ENCODE measurements around the gene EPB41L2.
"Not testable (repeated sequence)": the region's sequence is repeated elsewhere in the genome, so short reads cannot be mapped to it uniquely, and the experiment has no call there.

EPB41L2 gene

DNA sequence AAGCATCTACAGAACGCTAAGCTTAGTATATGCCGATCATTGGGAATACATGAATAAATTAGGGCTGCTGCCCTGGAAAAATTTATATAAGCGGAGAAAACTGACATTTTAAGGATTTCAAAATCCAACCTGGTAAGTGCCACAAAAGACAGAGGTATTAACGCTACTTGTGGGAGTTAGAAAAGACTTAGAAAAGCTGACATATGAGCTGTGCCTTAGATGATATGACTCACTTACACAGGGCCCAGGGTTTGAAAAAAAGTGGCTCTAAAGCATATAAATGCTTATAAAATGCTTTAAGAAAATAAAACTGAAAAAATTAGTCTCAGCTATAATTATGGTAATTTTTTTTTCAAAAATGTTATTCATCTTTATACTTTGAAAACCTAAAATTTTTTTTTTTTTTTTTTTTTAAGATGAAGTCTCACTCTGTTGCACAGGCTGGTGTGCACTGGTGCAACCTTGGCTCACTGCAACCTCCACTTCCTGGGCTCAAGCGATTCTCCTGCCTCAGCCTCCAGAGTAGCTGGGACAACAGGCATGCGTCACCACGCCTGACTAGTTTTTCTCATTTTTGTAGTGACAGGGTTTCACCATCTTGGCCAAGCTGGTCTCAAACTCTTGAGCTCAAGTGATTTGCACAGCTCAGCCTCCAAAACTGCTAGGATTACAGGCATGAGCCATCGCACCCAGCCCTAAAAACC, 25.7 kb downstream of the EPB41L2 start:
- DNase-seq (ENCODE audit: low read depth in 2 of 3, low spot score in 2 of 3), result no peak

DNA sequence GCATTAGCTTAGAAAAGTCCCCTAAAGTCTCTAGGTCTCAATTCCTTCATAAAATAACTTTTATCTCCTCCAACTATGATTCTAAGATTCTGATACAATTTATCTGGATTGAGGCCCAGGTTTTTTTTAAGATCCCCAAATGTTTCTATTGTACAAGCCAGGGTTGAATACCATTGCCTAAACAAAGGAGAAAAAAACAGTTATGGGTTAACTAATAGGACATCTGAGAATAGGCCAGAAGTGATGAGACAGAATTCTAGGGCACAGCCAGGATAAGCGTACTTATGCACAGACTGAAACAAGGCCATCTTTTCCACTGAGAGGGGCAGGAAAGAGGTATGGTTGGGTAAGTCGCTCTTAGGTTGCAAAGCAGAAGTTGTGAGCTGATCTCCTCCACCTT, 26.4 kb downstream of the EPB41L2 start:
- DNase-seq (ENCODE audit: low read depth in 2 of 3, low spot score in 2 of 3), result no peak

DNA sequence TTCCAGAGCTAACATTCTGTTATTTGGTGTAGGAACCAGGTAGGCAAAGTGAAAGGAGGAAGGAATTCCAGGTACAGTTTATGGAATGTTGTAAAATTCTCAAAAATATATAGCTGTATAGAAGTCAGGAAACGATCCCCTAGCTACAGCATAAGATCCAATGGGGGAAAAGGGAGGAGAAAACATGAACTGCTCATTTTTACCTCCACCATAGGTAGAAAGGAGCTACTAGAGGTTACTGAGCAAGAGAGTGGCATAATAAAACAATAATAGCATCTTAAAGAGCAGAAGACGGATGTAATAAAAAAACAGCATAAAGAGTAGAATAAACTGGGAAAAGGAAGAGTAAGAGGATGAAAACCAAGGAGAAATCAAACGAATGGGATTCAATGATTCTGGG, 26.9 kb downstream of the EPB41L2 start:
- DNase-seq (ENCODE audit: low read depth in 2 of 3, low spot score in 2 of 3), result no peak

DNA sequence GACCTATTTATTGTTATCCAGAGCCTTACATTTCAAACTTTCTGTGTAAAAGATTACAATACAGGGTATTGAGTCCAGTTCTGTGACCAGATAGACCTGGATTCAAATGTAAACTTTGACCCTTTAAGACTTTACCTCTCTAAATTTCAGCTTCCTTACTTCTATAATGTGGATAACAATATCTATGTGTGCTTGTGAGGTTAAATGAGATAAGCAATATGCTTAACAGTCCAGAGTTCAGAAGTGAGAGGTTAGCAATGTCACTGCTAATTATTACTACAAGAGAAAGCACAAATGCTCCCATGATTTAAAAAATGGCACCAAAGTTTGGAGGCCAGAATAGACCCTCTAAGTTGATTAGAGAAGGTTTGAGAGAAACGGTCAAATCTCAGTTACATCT, 27.5 kb downstream of the EPB41L2 start:
- no peak for DNase-seq (ENCODE audit: low read depth in 2 of 3, low spot score in 2 of 3)

GRCh38 chr6:131033631-131034030, 29.4 kb downstream of the EPB41L2 start:
- no peak for DNase-seq (ENCODE audit: low read depth in 2 of 3, low spot score in 2 of 3)

GRCh38 chr6:131029626-131030297, 33.3 kb downstream of the EPB41L2 start:
- DNase-seq (ENCODE audit: low read depth in 2 of 3, low spot score in 2 of 3), result no peak

DNA sequence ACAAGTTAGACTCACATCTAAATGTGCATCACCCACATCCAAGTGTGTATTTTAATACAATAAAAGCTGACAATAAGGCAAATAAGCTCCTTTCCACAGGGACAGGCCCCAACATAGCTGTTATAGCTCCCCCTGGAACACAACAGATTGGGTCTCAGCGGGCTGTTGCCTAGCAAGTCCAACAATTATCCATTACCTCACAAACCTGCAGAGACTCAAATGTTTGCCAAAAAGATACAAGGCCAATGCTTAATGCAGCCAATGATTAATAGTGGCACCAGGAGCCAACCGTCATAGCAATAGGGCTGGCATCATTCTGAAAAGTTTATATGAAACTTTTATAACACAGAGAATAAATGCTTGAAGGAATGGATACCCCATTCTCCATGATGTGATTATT, 35.7 kb downstream of the EPB41L2 start:
- DNase-seq (ENCODE audit: low read depth in 2 of 3, low spot score in 2 of 3), result no peak

DNA sequence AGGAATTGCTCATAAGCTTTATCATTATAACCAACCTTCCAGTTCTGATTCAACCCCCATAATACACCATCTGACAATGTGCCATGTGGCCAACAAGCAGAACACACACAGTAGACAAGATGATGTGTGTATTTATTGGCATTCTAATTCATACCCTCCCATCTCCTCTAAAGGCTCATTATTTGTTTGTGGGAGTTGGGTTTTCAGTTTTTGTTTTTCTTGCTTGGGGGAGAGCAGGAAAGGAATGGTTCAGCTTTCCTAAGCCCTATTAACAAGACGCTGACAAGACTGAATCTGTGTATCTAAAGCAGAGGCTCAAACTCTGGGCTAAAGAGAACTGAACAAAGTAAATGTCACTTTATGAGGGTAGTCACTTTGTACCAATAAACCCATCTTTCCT, 36.8 kb downstream of the EPB41L2 start:
- DNase-seq (ENCODE audit: low read depth in 2 of 3, low spot score in 2 of 3), result no peak

DNA sequence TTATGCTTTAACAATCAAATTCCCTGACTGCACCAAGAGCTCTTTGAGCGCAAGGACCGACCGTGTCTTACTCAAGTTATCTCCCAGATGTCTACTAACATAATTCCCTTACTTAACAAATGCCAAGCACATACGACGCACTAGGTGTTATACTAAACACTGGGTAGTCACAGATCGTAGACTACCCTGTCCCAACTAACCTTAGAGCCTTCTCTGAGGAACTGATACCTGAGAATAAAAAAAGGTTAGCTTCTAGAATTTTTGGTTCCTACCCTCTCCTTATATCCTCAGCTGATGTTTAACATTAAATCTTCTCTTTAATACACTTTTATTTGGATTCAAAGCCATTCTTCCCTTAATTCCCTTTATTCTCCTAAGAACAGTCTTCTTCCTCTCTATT, 38.5 kb downstream of the EPB41L2 start:
- DNase-seq (ENCODE audit: low read depth in 2 of 3, low spot score in 2 of 3), result no peak

DNA sequence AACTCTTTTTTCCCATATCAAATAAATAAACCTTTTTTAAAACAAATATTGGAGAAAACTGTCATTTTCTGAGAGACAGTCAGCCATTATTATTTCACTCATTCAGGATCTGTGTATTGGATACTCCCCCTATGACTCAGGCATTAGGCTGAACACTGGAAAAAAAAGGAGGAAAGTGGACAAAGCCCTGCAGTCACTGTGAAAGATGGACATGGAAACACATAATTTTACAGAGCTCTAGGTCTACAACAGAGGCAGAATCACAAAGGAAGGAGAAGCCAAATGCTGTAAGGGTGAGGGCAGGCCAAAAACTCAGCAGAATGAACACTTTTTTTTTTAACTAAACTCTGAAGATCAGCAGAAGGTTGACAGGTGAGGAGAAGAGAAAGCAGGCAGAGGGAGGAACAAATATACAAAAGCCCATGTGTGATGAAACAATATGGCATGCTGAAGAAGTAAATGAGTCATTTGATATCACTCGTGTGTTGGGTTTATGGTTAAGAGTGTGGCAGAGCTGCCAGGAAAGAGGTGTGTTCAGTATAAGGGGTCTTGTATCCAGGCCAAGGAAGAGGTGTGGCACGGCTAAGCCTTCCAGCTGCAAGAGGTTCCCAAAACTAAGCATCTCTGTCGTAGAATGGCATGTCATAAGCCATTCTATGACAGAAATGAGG, 39.1 kb downstream of the EPB41L2 start:
- no peak for DNase-seq (ENCODE audit: low read depth in 2 of 3, low spot score in 2 of 3)

- no peak for DNase-seq (ENCODE audit: low read depth in 2 of 3, low spot score in 2 of 3)
Observed at GRCh38 chr6:131022691-131023090, 40.4 kb downstream of the EPB41L2 start.

GRCh38 chr6:131017962-131018361, 45.1 kb downstream of the EPB41L2 start:
- no peak for DNase-seq (ENCODE audit: low read depth in 2 of 3, low spot score in 2 of 3)

- DNase-seq (ENCODE audit: low read depth in 2 of 3, low spot score in 2 of 3), result no peak
Observed at GRCh38 chr6:131015630-131016263, 47.3 kb downstream of the EPB41L2 start.

- no peak for DNase-seq (ENCODE audit: low read depth in 2 of 3, low spot score in 2 of 3)
Observed at GRCh38 chr6:131015025-131015591, 47.9 kb downstream of the EPB41L2 start.

DNA sequence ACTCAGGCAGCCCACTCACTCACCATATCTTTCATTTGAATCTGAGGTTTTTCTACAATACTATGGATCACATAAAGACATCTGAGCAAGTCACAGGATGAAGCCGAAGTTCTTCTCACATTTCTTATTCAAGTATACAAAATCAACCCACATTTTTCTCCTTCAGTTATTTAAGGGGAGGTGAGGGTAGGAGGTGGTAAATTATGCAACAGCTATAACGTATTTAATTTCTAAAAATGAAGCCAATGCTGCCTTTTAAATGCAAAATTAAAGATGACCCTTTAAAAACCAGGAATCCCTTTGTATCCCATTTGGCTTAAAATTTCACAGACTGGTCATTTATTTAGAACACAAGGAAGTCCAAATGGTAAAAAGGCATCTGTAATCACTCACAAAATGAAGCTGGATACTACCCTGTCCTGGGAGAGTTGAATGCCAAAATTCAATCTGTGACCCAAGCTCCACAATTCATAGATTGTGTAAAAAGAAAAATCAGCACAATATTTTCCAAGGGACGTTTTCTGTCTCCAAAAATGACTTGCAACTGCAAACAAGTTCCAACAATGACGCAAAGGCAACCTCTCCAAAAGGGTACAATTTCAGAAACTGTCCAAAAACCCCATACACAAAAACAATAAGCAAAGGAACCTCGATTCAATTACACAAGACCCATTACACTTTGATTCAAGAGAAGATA, 48.8 kb downstream of the EPB41L2 start:
- no peak for DNase-seq (ENCODE audit: low read depth in 2 of 3, low spot score in 2 of 3)

GRCh38 chr6:131013495-131013894, 49.5 kb downstream of the EPB41L2 start:
- no peak for DNase-seq (ENCODE audit: low read depth in 2 of 3, low spot score in 2 of 3)

- DNase-seq (ENCODE audit: low read depth in 2 of 3, low spot score in 2 of 3), result no peak
Observed at GRCh38 chr6:131009790-131010189, 53.3 kb downstream of the EPB41L2 start.

DNA sequence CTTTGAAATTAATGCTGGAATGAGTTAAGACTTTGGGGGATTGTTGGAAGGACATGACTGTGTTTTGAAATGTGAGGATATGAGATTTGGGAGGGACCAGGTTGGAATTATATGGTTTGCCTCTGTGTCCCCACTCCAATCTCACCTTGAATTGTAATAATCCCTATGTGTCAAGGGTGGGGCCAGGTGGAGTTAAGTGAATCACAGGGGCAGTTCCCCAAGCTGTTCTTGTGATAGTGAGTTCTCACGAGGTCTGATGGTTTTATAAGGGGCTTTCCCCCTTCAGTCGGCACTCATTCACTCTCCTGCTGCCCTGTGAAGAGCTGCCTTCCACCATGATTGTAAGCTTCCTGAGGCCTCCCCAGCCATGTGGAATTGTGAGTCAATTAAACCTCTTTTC, 54.1 kb downstream of the EPB41L2 start:
- not testable (repeated sequence) for DNase-seq (ENCODE audit: low read depth in 2 of 3, low spot score in 2 of 3)

- DNase-seq (ENCODE audit: low read depth in 2 of 3, low spot score in 2 of 3), result not testable (repeated sequence)
Observed at GRCh38 chr6:131007964-131008363, 55.1 kb downstream of the EPB41L2 start.

DNA sequence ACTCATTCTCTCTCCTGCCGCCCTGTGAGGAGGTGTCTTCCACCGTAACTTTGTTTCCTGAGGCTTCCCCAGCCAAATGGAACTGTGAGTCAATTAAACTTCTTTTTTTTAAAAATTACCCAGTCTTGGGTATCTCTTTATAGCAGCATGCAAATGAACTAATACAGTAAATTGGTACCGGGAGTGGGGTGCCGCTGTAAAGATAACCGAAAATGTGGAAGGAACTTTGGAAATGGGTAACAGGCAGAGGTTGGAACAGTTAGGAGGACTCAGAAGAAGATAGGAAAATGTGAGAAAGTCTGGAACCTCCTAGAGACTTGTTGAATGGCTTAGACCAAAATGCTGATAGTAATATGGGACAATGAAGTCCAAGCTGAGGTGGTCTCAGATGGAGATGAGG, 55.8 kb downstream of the EPB41L2 start:
- no peak for DNase-seq (ENCODE audit: low read depth in 2 of 3, low spot score in 2 of 3)

DNA sequence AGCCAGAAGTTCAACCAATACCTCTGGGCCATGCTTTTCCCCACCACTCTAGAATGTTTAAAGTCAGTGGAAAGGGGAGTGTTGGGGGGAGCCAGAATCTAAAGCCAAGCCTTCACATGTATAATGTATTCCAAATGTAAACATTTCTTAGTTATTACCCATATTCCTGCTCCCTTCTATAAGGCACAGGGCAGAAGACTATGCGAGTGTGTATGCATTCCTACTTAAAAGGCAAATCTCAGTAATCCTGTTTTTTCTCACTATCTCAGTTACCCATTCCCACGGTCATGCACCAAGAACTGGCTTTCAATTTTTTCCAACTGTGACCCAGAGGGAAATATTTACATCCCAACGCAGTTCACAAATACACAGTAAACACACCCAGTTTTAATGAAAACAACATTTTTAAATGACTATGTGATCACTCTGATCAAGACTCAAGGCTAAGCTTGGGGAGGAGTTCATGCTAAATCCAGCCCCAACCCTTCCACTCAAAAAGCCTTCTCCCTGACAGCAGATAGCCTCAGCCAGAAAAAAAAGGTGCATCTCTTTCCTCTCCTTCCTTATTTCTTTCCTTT, 57.5 kb downstream of the EPB41L2 start:
- no peak for DNase-seq (ENCODE audit: low read depth in 2 of 3, low spot score in 2 of 3)
